ENCODE measurements around the gene SIL1.

The SIL1 gene

DNA sequence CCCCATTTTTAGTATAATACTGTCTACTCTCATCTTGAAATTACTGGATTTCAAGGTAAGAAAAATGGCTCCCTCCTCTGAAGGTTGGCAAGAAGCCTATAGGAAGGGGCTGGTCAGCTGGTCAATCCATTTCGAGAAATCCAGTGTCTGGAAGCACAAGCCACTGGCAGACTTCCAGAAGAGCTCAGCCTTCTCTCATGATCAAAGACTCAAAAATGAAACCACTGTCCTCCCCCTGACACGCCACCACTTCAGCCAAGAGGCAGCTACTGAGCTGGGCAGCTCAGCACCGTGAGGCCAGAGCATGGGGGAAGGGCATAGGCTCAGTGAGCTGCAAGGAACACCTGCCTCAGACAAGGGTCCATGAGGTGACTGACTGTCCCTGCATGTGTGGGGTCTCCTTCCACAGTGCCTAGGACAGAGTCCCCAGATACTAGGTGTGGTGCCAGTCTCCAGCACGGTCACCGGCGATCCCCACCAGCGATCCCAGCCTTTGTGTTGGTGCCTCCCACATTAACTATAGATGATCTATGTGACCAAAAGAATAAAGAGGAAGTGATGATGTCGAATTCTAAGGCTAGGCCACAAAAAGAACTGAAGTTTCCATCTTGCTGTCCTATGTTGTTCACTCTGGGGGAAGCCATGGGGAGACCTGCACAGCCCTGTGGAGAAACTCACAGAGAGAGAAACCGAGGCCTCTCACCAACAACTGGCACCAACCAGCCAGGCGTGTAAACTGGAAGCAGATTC, 222.9 kb downstream of the SIL1 start:
- in situ Hi-C loops (cut with MboI; ENCODE audit: low sequenced_read_pairs, unreplicated experiment): no loop called here
- peak; percentile 47 for DNase-seq (ENCODE audit: low spot score)
- TF ChIP-seq, protein P1, sequence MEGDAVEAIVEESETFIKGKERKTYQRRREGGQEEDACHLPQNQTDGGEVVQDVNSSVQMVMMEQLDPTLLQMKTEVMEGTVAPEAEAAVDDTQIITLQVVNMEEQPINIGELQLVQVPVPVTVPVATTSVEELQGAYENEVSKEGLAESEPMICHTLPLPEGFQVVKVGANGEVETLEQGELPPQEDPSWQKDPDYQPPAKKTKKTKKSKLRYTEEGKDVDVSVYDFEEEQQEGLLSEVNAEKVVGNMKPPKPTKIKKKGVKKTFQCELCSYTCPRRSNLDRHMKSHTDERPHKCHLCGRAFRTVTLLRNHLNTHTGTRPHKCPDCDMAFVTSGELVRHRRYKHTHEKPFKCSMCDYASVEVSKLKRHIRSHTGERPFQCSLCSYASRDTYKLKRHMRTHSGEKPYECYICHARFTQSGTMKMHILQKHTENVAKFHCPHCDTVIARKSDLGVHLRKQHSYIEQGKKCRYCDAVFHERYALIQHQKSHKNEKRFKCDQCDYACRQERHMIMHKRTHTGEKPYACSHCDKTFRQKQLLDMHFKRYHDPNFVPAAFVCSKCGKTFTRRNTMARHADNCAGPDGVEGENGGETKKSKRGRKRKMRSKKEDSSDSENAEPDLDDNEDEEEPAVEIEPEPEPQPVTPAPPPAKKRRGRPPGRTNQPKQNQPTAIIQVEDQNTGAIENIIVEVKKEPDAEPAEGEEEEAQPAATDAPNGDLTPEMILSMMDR (IDR thresholded peaks at IDR 0.05; ENCODE audit: borderline replicate concordance, control extremely low read depth, extremely low read depth, insufficient read depth, missing control alignments): no peak

DNA sequence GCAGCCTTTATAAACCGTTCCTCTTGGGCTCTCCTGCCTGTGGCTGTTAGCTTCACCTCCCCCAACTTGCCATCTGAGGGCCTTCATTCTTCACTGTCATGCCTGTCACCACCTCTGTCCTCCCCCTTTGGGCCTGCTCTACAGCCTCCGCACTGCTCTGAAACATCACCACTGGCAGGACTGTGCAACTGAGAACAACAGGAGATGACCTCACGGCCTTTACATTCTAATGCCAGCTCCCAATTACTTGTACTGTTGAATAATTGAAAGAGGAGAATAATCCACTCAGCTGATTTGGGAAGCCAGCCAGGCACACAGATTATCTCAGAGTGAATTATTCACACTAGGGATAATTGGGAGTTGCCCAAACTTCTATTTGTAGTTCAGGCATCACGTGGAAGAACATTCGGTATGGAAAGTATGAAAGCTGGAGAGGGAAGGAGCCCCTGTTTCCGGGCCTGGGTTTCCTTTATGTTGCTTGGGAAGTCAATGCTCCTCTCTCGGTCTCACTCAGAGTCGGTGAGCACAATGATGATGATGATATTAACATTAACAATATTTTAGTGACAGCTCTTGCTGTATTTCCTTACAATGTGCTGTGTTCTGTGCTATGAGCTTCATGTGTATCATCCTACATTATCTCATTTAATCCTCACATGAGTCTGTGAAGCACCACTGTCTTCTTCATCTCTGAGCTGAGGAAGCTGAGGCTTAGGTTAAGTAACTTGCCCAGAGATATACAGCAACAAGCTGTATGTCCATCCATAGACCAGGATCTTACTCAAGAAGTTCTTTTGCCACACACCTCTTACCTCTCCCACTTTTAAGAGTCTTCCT, 223.7 kb downstream of the SIL1 start:
- TF ChIP-seq, protein P1 (IDR thresholded peaks at IDR 0.05; ENCODE audit: borderline replicate concordance, control extremely low read depth, extremely low read depth, insufficient read depth, missing control alignments): no peak
- DNase-seq (ENCODE audit: low spot score): no peak
- in situ Hi-C loops (cut with MboI; ENCODE audit: low sequenced_read_pairs, unreplicated experiment): no loop called here

DNA sequence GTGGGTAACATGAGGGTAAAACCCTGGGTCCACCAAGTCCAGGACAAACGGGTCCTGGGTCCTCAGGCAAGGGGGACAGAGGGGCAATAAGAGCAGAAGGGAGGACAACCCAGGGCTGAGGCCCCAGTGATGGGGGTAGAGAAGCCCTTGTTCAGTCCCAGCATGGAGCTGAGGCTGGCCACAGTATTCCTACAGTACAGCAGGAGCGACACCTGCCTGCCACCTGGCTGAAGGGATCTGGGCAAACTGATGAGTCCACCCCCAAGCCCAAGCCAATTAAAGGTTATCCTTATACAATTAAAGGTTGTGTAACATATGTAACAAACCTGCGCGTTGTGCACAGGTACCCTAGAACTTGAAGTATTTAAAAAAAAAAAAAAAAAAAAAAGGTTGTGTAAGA, 225.3 kb downstream of the SIL1 start:
- no peak for DNase-seq (ENCODE audit: low spot score)
- in situ Hi-C loops (cut with MboI; ENCODE audit: low sequenced_read_pairs, unreplicated experiment): no loop called here
- TF ChIP-seq, protein P1 (IDR thresholded peaks at IDR 0.05; ENCODE audit: borderline replicate concordance, control extremely low read depth, extremely low read depth, insufficient read depth, missing control alignments): no peak

DNA sequence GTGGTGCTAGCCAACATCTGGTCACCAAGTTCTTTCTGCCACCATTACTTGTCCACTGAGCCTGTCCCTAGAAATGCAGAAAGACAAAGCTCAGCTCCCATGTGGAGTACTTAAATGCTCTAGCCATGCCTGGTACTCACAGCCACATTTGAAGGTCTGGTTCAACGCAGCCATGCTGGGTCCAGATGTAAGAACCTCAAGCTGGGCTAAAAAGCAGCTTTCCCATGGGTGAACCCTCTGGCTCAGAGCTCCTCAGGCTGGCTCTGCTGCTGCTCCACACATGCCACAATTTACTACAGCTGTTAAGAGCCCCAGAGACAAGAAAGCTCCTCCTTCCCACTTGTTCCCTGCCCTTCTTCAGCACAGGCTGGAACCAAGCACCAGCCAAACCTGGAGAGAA, 225.9 kb downstream of the SIL1 start:
- DNase-seq (ENCODE audit: low spot score): no peak
- in situ Hi-C loops (cut with MboI; ENCODE audit: low sequenced_read_pairs, unreplicated experiment): no loop called here
- TF ChIP-seq, protein P1 (IDR thresholded peaks at IDR 0.05; ENCODE audit: borderline replicate concordance, control extremely low read depth, extremely low read depth, insufficient read depth, missing control alignments): no peak

DNA sequence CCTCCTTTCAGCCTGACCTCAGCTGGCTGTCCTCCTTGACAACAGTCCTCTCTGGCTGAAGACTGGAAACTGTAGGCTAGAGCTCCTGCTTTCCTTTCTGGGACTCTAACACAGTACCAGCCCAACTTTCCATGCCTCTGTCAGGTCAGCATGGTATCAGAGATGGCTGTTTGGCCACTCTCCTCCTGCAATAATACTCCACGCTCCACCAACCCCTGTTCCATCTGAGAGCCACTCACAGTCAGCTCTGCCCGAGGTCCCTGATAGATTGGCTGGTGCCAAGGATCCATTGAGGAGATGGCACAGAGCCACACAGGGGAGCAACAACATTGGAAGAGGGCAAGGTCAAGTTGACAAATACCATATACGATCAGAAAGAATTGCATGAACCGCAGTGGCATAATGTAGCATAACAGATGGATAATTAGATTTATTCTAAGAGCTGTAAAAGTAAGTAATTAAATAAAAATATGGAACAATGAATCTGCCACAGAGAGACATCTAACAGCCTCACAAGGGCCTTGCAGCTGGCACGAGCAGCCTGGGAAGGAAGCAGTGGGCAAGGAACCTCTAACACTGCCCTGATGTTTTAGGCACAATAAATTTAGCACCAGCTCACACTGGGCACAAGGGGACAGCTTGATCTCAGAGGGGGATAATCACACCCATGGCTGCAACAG, 228.7 kb downstream of the SIL1 start:
- TF ChIP-seq, protein P1 (IDR thresholded peaks at IDR 0.05; ENCODE audit: borderline replicate concordance, control extremely low read depth, extremely low read depth, insufficient read depth, missing control alignments): no peak
- in situ Hi-C loops (cut with MboI; ENCODE audit: low sequenced_read_pairs, unreplicated experiment): no loop called here
- DNase-seq (ENCODE audit: low spot score): no peak

DNA sequence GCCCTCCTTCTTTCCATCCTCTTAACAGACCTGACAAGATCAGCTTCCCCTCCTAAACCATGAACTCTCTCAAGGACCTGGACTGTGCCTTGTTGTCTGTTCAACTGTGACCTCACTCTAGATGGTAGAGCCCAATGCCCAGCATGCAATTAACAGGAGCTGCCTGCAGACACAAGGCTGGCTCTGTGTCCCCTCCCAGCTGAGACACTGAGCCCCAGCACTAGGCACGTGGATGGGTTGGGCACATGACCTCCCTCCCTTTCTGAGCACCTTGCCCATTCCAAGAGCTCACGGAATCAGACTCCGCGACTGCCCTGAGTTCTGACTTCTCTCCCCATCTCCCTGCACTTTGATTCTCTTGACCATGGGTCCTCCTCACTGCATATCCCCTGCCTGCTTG, 229.6 kb downstream of the SIL1 start:
- DNase-seq (ENCODE audit: low spot score): no peak
- TF ChIP-seq, protein P1 (IDR thresholded peaks at IDR 0.05; ENCODE audit: borderline replicate concordance, control extremely low read depth, extremely low read depth, insufficient read depth, missing control alignments): no peak
- in situ Hi-C loops (cut with MboI; ENCODE audit: low sequenced_read_pairs, unreplicated experiment): no loop called here
